Adrenal gland (tissue), 12 donors: ENCODE data around the gene OTUB2. TPM values are rescaled to one million over a fixed set of nuclear protein-coding genes. Genes with fewer than 3 reads are reported as not detected.

Source experiments
- DNase-seq, 7 donors: peaks; one replicate each; pipeline ENCODE4 v3.0.0-alpha.2; 2019 to 2020
- H3K27ac ChIP-seq, 5 donors: fragments of 200-600 bp; sonication (generic) in 4 of 5; 1 replicate in 3 of 5; 2 replicates in 2 of 5; pipeline versions ENCODE4 v1.5.1 to v1.8.0; 2016 to 2020; ENCODE audit warnings: mild to moderate bottlenecking in 1 of 5
- H3K27me3 ChIP-seq: fragments of 200-600 bp; 2 replicates; pipeline ENCODE4 v1.8.0; 2021
- H3K36me3 ChIP-seq, 2 donors: fragments of 200-600 bp; replicated peaks in 1 of 2; 1 replicate in 1 of 2; 2 replicates in 1 of 2; pipeline versions ENCODE4 v1.5.1 to v1.8.0; 2018 to 2022
- H3K4me1 ChIP-seq, 2 donors: fragments of 200-600 bp; replicated peaks in 1 of 2; 1 replicate in 1 of 2; 2 replicates in 1 of 2; pipeline versions ENCODE4 v1.5.1 to v1.8.0; 2018 to 2021
- H3K4me3 ChIP-seq, 4 donors: fragments of 200-600 bp; sonication (generic) in 3 of 4; one replicate each; pipeline ENCODE4 v1.5.1; 2016 to 2018
- H3K9me3 ChIP-seq, 3 donors: fragments of 200-600 bp; sonication (generic) in 1 of 3; replicated peaks in 1 of 3; 1 replicate in 2 of 3; 2 replicates in 1 of 3; pipeline versions ENCODE4 v1.5.1 to v1.8.0; 2016 to 2021
- CTCF ChIP-seq, 6 experiments: fragments of 450-650 bp in 4 of 6; fragments of 200-600 bp in 2 of 6; sonication (generic) in 1 of 6; IDR thresholded peaks; 1 replicate in 5 of 6; 2 replicates in 1 of 6; pipeline versions ENCODE4 v1.5.1 to v1.8.0; 2016 to 2021; ENCODE audit warnings: antibody characterized with exemption in 6 of 6, mild to moderate bottlenecking in 2 of 6, moderate library complexity in 1 of 6
- POLR2A ChIP-seq, 2 donors: fragments of 450-650 bp; IDR thresholded peaks; one replicate each; pipeline ENCODE4 v1.6.1; 2017; ENCODE audit warnings: antibody characterized with exemption in 2 of 2, mild to moderate bottlenecking in 2 of 2, moderate library complexity in 1 of 2
- WGBS, 4 donors: extraction: QIAGEN DNeasy Blood & Tissue Kit in 2 of 4; methylation state at CpG; one replicate each; pipeline versions ENCODE4 v1.1.5 to v1.1.7; 2013 to 2017; 5-methylcytosine and 5-hydroxymethylcytosine counted together
- intact Hi-C, 2 donors: fragments of 100-400 bp; cut with DNase I; formaldehyde crosslinking; loops; one replicate each; pipeline versions ENCODE4 v1.14.1 to v1.15.0; 2022 to 2023
- polyA plus RNA-seq, 3 donors: library from polyadenylated mRNA; stranded (reverse); fragments of 200-250 nt in 2 of 3; fragments of 350-450 nt in 1 of 3; fragmentation: Illumina TruSeq in 1 of 3; extraction: RNeasy Lipid Tissue Mini Kit (QIAGEN cat#74804) in 1 of 3; gene quantifications; one replicate each; pipeline ENCODE4 v1.2.3, GENCODE V29; 2013 to 2014
- total RNA-seq, 9 donors: library from RNA; depleted of rRNA in 4 of 9; stranded (reverse); fragments of >200 nt in 4 of 9; fragments of 120-200 nt in 1 of 9; fragmentation: NEBNext Ultra II Directional in 1 of 9; extraction: Animal tissue kit (Norgen Biotek cat#: 25700) in 1 of 9; gene quantifications; one replicate each; pipeline versions ENCODE4 v1.1.0 to v1.2.4, GENCODE V29; 2013 to 2023
- donor health status: healthy with polysubstance abuse.
- donor health status: Bipolar disorder and iron deficiency.
- donor health status: DM: yes; HTN: yes; CAD: no.
- donor health status: DM: no; HTN: no; CAD: no.
- donor health status: DM: no; HTN: no; CAD: no.
- donor health status: DM: yes; HTN: yes; CAD: no.

OTUB2 gene
- total and polyA plus RNA-seq, 12 donors: 0.17 to 10.7 (median 1.5) TPM

- H3K4me1 ChIP-seq: no peaks in the 10 kb centered on the region
- H3K27ac ChIP-seq: no peak overlapping the region
- no peaks in the 10 kb centered on the region for H3K27me3 ChIP-seq
- H3K4me3 ChIP-seq: no peak overlapping the region
- WGBS, 4 donors: 78 to 91% (median 87%) methylated on average over 6 to 10 of the region's 10 CpGs
- H3K9me3 ChIP-seq: no peaks in the 10 kb centered on the region
- TF ChIP-seq POLR2A (IDR thresholded peaks at IDR 0.05) (no peak), CTCF (IDR thresholded peaks at IDR 0.05) (no peak)
- DNase-seq: no peak
- no peaks in the 10 kb centered on the region for H3K36me3 ChIP-seq
- intact Hi-C loops: no loop called here
Observed at GRCh38 chr14:93982230-93983007, 43.7 kb upstream of the OTUB2 start.

GRCh38 chr14:93984070-93984469, 42.1 kb upstream of the OTUB2 start:
- Histone ChIP-seq H3K36me3 (no peaks in the 10 kb centered on the region), H3K9me3 (no peaks in the 10 kb centered on the region), H3K4me3 (no peak overlapping the region), H3K4me1 (no peaks in the 10 kb centered on the region), H3K27ac (no peak overlapping the region), H3K27me3 (no peaks in the 10 kb centered on the region)
- no peak for TF ChIP-seq CTCF (IDR thresholded peaks at IDR 0.05)
- no peak for TF ChIP-seq POLR2A (IDR thresholded peaks at IDR 0.05)
- WGBS, 4 donors: 80 to 94% (median 87%) methylated on average over 1 to 3 of the region's 3 CpGs
- DNase-seq: no peak
- intact Hi-C loops: no loop called here

GRCh38 chr14:93984987-93985410, 41.1 kb upstream of the OTUB2 start:
- Histone ChIP-seq H3K4me1 (no peaks in the 10 kb centered on the region), H3K27me3 (no peaks in the 10 kb centered on the region), H3K9me3 (no peaks in the 10 kb centered on the region), H3K36me3 (no peaks in the 10 kb centered on the region), H3K27ac (peak overlapping the region in 2 of 5 donors; percentile 60 to 89), H3K4me3 (no peak overlapping the region)
- WGBS, 4 donors: 32 to 36% (median 34%) methylated on average over 6 to 7 of the region's 7 CpGs
- TF ChIP-seq CTCF (IDR thresholded peaks at IDR 0.05) (peak; percentile 24 to 87 (median 71)), POLR2A (IDR thresholded peaks at IDR 0.05) (no peak)
- intact Hi-C loops: no loop called here
- DNase-seq: peak; percentile 87 to 93 (median 90)

GRCh38 chr14:93986955-93987354, 39.2 kb upstream of the OTUB2 start:
- no peaks in the 10 kb centered on the region for H3K27me3 ChIP-seq
- TF ChIP-seq POLR2A (IDR thresholded peaks at IDR 0.05) (no peak), CTCF (IDR thresholded peaks at IDR 0.05) (no peak)
- H3K9me3 ChIP-seq: no peaks in the 10 kb centered on the region
- no peaks in the 10 kb centered on the region for H3K36me3 ChIP-seq
- no peak for DNase-seq
- H3K4me3 ChIP-seq: no peak overlapping the region
- 76 to 84% (median 79%) methylated on average over 6 to 9 of the region's 9 CpGs for WGBS, 4 donors
- H3K4me1 ChIP-seq: no peaks in the 10 kb centered on the region
- intact Hi-C loops: no loop called here
- H3K27ac ChIP-seq: no peak overlapping the region
